HG03575 (cell line): Measurements from ENCODE around the gene AHNAK.
"Not testable (repeated sequence)": the region's sequence is repeated elsewhere in the genome, so short reads cannot be mapped to it uniquely, and the experiment has no call there.

Experiments
- ATAC-seq: cut with Tn5 transposase; IDR thresholded peaks from one replicate; pipeline ENCODE4 v1.9.1; 2021; ENCODE audit not compliant: unreplicated experiment, insufficient number of reproducible peaks, low FRiP score; ENCODE audit errors: extremely low read depth

AHNAK gene

GRCh38 chr11:62574363-62575071, 27.9 kb upstream of the AHNAK start:
- ATAC-seq, result no peak

- ATAC-seq, result peak; percentile 51
Measured at GRCh38 chr11:62573592-62574362, 27.2 kb upstream of the AHNAK start, which contains the start of gene EEF1G. Gene EEF1G (minus strand): TSS chr11:62573891. CDS start chr11:62573842, 49 bp downstream.

DNA sequence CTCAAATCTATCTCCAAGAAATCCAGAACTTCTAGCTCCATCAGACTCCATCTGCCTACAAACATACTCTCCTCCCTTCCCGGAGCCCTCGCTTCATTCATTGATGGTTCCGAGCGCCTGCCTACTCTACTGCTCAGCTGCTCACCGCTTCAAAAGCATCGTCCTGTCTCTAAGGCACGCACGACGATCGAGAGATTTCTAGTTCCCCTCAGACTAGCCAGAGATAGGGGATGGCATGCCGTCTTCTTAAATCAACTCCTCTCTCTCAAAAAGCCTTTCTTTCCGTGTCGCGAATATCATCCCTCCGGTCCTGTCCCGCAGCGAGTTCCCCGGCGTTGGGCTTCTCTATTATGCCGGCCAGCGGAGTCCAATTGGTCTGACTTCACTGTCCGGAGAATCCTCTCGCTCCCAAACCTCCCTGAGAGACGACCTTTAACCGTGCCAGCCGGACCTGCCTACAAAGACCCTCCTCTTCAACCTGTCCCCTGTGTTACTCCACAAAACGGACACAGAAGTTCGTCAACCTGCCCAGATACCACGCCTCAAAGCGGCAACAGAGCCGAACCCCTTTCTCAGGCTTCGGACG, 26.5 kb upstream of the AHNAK start:
- no peak for ATAC-seq

GRCh38 chr11:62572431-62572830, 25.8 kb upstream of the AHNAK start:
- no peak for ATAC-seq

- ATAC-seq, result not testable (repeated sequence)
Measured at GRCh38 chr11:62571493-62571892, 24.9 kb upstream of the AHNAK start.

GRCh38 chr11:62570903-62571302, 24.3 kb upstream of the AHNAK start:
- ATAC-seq, result not testable (repeated sequence)

DNA sequence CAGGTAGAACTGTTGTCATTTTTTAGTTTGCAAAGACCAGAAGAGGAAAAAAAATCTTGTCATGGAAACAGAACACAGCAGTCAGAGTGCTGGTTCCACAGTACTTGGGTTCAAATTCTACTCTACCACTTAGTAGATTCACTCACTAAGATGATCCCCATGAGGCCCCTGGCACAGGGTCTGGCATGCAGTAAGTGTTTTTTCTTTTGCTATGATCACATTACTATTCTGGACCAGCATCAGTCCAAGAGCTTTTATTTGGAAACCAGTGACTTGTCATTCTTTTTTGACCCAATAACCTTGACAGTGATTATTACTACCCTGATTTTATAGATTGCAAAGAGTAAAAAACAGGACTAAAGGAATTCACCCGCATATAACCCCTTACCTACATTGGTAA, 23.0 kb upstream of the AHNAK start:
- no peak for ATAC-seq

DNA sequence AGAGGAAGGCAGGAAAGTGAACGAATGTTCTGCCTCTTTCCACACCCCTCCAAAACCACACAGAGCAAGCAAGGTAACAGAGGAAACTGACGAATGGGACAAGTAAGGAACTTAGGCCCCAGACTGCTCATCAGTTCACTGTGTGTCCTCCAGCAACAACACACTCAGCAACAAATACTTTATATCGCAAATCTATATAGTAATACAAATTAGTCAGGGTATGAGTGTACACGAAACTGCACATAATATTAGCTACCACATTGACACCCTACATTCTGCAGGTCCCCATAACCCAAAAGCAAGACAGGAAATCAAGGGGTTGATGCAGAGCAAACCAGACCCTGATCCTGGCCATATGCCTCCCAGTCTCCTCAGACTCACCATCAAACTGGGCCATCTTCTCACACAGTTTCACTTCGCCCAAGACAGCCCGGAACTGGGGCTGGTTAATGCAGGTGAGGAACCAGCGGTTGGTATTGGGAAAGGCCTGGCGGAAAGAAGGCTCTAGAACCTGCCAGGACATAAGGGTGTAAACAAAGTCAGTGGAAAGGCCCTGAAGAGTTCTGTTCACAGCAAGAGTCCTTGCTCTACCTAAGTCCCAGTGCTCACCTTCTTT, 20.5 kb upstream of the AHNAK start:
- no peak for ATAC-seq

GRCh38 chr11:62566247-62566646, 19.6 kb upstream of the AHNAK start:
- ATAC-seq, result no peak

- ATAC-seq, result no peak
Measured at GRCh38 chr11:62565100-62565802, 18.6 kb upstream of the AHNAK start.

GRCh38 chr11:62561677-62562230, 15.1 kb upstream of the AHNAK start:
- ATAC-seq, result not testable (repeated sequence)

DNA sequence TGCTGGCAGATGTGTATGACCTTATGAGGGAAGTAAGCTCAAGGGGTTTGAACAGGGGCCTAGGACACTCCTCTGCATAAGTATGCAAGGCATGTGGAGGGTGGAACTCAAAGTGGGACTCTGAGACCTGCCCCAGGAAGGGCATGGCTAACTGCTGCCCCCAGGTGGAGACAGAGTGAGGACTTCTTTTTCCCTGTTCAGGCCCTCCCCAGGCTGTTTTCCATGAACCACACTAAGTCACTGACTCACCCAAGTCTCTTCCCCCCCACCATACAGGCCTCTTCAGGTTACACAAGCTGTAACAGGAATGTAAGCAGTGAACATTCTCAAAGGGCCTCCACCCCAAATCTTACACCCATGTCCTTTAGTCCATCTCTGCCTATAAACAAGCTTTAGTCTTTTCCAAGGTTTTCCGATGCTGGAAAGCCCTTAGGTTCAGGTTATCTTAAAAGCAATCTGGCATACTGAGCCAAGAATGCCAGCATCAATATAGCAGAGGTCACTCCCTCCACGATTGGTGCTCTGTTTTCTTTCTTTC, 14.0 kb upstream of the AHNAK start:
- no peak for ATAC-seq

DNA sequence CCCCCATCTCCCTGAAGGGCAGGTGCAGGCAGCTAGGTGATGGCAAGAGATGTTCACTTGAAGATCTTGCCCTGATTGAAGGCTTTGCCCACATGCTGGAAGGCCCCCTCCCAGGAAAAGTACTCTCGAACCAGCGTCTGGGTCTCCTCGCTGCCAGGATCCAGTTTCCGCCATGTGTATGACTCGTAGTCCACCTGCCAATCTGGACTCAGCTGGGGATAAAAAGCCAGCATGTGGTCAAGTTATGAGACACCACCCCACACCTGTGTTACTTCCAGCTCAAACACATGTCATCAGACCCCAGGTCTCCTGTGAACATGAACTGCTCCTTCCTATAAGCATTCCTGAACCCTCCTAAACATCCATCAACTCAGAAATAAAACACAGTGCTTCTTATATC, 13.0 kb upstream of the AHNAK start:
- not testable (repeated sequence) for ATAC-seq

DNA sequence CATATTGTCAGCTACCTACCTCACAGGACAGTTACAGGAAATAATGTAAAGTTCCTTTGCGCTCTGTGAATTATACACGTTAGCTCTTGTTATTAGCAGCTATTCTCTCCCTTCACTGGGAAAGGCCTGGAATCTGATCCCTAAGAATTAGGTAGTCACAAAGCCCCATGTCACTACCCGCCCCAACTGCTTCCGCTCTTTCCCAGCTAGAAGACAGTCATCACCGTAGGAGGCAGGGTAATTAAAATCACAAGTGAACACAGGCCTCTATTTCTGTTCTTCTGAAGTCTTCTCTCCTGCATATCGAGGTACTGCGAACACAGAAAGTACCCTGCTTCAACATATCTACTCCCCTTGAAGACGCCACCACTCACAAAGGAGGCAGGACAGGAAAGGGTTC, 12.6 kb upstream of the AHNAK start:
- ATAC-seq, result no peak

GRCh38 chr11:62558669-62559068, 12.1 kb upstream of the AHNAK start:
- ATAC-seq, result no peak

- no peak for ATAC-seq
Measured at GRCh38 chr11:62556875-62557631, 10.4 kb upstream of the AHNAK start.

GRCh38 chr11:62556108-62556874, 9.7 kb upstream of the AHNAK start:
- no peak for ATAC-seq
